ENCODE results near the gene L1CAM.

L1CAM gene

GRCh38 chrX:153875391-153876111 lies 10.4 kb downstream of the L1CAM start:
- DNase-seq = peak; percentile 55

- DNase-seq = no peak
Measured at GRCh38 chrX:153874366-153875125, 11.4 kb downstream of the L1CAM start.

DNA sequence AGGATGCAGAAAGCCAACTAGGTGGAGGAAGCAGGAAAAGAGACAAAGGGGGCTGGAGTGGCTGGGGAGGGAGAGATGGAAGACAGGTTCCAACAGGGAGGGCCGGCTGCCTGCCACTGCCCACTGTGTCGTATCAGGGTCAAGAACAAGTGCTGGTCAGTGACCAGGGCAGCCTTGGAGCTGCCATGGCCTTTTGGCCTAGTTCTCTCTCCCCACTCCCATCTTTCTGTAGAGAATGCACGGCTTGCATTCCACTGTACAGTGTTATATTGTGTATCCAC lies 11.9 kb downstream of the L1CAM start:
- DNase-seq = no peak

- no peak for DNase-seq
Measured at GRCh38 chrX:153873282-153874084, 12.5 kb downstream of the L1CAM start.

GRCh38 chrX:153871946-153872878 lies 13.8 kb downstream of the L1CAM start:
- no peak for DNase-seq

DNA sequence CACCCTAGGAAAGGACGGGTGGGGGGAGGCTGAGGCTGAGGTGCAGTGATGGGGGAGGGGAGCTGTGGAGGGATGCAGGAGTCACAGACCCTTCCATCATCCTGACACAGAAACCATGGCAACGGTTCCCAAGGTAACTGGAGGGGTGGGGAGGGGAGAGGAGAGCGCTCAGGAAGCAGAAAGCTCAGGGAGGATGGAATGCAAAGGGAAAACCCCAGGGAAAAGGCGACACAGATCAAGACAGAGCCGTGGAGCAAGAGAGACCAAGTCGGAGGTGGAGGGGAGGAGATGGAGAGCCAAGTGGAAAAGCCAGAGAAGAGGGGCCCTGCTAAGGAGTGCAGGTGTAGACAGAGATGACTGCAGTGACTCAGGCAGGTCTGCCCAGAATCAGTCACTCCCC lies 14.5 kb downstream of the L1CAM start:
- DNase-seq = no peak

DNA sequence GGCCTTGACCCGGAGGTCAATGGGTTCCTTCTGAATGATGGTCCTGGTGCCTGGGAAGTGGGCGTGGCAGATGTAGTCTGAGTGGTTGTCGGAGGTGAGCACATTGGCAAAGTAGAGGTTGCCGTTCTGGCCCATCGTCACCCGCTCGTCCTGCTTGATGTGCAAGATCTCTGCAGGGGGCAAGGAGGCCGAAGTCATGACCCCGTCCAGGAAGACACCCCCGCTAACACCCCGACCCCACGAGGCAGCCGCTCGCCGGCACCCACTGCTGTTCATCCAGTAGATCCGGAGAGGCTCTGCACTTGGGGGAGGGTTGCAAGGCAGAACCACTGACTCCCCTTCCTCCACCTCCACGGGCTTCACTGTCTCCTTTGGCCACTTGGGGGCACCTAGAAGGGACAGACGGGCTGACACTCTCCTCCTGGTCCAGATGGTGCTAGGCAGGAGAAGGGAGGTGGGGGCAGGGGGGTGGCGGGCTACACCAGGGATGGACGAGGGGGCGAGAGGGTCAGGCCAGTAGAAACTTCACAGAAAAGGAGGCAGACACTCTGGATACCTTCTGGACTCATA lies 15.1 kb downstream of the L1CAM start:
- no peak for DNase-seq

- DNase-seq = no peak
Measured at GRCh38 chrX:153870288-153870690, 15.7 kb downstream of the L1CAM start.

GRCh38 chrX:153869473-153870287 lies 16.3 kb downstream of the L1CAM start:
- no peak for DNase-seq

- DNase-seq = no peak
Measured at GRCh38 chrX:153868576-153869472, 17.1 kb downstream of the L1CAM start.

- no peak for DNase-seq
Measured at GRCh38 chrX:153867671-153868070, 18.3 kb downstream of the L1CAM start.

GRCh38 chrX:153867139-153867538 lies 18.8 kb downstream of the L1CAM start:
- no peak for DNase-seq

GRCh38 chrX:153866302-153867019 lies 19.5 kb downstream of the L1CAM start:
- DNase-seq = no peak

DNA sequence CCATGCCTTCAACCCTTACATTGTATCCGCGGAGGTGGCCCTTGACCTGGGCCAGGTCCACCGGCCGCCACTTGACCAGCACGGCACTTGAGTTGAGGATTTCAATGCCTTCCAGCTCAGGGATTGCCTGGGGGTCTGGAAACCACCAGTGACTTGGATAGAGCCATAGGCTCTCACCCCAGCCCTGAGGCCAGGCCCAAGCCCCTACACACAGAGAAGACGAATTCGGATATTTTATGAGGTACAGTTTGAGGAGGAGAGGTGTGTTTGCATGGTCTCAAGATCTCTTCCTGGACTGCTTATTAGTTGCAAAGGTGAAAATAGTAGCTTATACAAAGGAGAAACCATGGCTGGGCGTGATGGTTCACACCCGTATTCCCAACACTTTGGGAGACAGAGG lies 20.3 kb downstream of the L1CAM start:
- no peak for DNase-seq

- no peak for DNase-seq
Measured at GRCh38 chrX:153865321-153865580, 20.7 kb downstream of the L1CAM start.

- DNase-seq = no peak
Measured at GRCh38 chrX:153864561-153865320, 21.2 kb downstream of the L1CAM start.

- DNase-seq = no peak
Measured at GRCh38 chrX:153864101-153864500, 21.9 kb downstream of the L1CAM start.

- DNase-seq = no peak
Measured at GRCh38 chrX:153863251-153863991, 22.6 kb downstream of the L1CAM start.
